ENCODE data around the gene TEAD4.

TEAD4 gene

GRCh38 chr12:2959505-2960389 lies 550 bp downstream of the TEAD4 start:
- Histone ChIP-seq H3K4me3 (ENCODE audit: insufficient read depth, low read depth, low read length, poor library complexity, severe bottlenecking) (no peak overlapping the region), H3K27ac (ENCODE audit: insufficient read depth, low read length, poor library complexity, severe bottlenecking) (no peak overlapping the region), H3K9me3 (ENCODE audit: control insufficient read depth, low read length) (no peaks in the 10 kb centered on the region), H3K4me1 (ENCODE audit: control insufficient read depth, insufficient read depth, low read length, poor library complexity, severe bottlenecking) (peaks cover 7% of the 10 kb centered on the region), H3K36me3 (ENCODE audit: control insufficient read depth, insufficient read depth, low read length) (no peaks in the 10 kb centered on the region), H3K27me3 (replicated peaks; ENCODE audit: control insufficient read depth, insufficient read depth, low read length, poor library complexity, severe bottlenecking) (no peaks in the 10 kb centered on the region)
- no peak for DNase-seq

DNA sequence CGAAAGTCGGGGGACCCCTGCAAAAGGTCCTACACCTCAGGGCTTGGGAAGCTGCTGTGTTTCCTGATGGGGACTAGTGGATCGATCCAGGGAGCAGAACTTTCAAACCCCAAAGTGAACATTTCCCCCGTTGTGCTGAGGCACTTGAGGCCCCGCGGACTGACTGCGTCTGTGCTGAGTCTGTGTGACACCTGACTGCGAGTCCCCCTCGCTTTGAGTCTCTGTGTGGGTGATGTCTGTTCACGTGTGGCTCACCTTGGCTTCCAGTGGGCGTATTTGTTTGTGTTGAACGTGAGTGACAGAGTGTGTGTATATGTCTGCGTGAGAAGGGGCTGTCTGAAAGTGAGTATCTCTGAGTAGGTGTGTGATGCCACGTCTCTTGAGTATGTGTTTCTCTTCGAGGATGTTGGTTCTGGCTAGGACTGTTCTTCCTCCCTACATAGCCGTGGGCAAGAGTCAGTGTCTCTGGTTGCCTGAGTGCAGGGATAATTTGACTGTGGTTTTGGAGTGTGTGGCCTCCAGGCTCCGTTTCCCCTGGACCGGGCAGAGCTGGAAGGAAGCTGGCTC lies 1.3 kb downstream of the TEAD4 start:
- H3K36me3 ChIP-seq (ENCODE audit: control insufficient read depth, insufficient read depth, low read length), result no peaks in the 10 kb centered on the region
- H3K4me1 ChIP-seq (ENCODE audit: control insufficient read depth, insufficient read depth, low read length, poor library complexity, severe bottlenecking), result peaks cover 7% of the 10 kb centered on the region
- no peak for DNase-seq
- no peak overlapping the region for H3K4me3 ChIP-seq (ENCODE audit: insufficient read depth, low read depth, low read length, poor library complexity, severe bottlenecking)
- H3K27me3 ChIP-seq (replicated peaks; ENCODE audit: control insufficient read depth, insufficient read depth, low read length, poor library complexity, severe bottlenecking), result no peaks in the 10 kb centered on the region
- H3K9me3 ChIP-seq (ENCODE audit: control insufficient read depth, low read length), result no peaks in the 10 kb centered on the region
- H3K27ac ChIP-seq (ENCODE audit: insufficient read depth, low read length, poor library complexity, severe bottlenecking), result no peak overlapping the region

DNA sequence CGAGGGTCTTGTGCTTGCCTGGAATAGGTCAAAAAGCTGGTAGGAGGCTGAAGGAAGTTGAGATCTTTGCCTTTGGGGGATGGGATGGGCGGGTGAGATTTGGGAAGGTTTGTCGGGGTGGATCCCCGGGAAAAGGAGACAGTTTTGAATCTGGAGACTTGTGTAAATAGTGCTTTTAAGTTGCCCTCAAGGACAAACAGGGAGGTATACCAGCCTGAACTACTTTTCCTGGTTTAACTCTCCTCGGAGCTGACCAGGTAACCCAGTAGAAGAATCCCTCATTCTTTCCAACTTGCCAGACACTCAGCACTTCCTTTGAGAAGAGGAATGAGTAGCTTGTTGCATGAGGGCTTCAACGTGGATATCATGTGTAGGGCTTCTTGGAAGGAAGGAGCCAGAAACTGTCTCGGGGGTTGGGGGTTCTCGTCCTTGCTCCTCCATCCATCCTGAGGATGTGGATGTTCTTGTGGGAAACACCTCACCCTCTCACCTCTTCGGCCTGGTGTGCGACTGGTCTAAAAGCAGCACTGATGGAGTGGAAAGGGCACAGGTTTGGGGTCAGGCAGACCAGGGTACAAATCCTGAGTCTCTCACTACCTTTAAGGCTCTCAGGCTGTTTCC lies 1.9 kb downstream of the TEAD4 start:
- no peaks in the 10 kb centered on the region for H3K36me3 ChIP-seq (ENCODE audit: control insufficient read depth, insufficient read depth, low read length)
- H3K9me3 ChIP-seq (ENCODE audit: control insufficient read depth, low read length), result no peaks in the 10 kb centered on the region
- H3K4me1 ChIP-seq (ENCODE audit: control insufficient read depth, insufficient read depth, low read length, poor library complexity, severe bottlenecking), result peaks cover 7% of the 10 kb centered on the region
- H3K27ac ChIP-seq (ENCODE audit: insufficient read depth, low read length, poor library complexity, severe bottlenecking), result no peak overlapping the region
- no peak overlapping the region for H3K4me3 ChIP-seq (ENCODE audit: insufficient read depth, low read depth, low read length, poor library complexity, severe bottlenecking)
- DNase-seq, result no peak
- H3K27me3 ChIP-seq (replicated peaks; ENCODE audit: control insufficient read depth, insufficient read depth, low read length, poor library complexity, severe bottlenecking), result no peaks in the 10 kb centered on the region

GRCh38 chr12:2961705-2962104 lies 2.5 kb downstream of the TEAD4 start:
- H3K36me3 ChIP-seq (ENCODE audit: control insufficient read depth, insufficient read depth, low read length), result no peaks in the 10 kb centered on the region
- peaks cover 7% of the 10 kb centered on the region for H3K4me1 ChIP-seq (ENCODE audit: control insufficient read depth, insufficient read depth, low read length, poor library complexity, severe bottlenecking)
- no peak overlapping the region for H3K4me3 ChIP-seq (ENCODE audit: insufficient read depth, low read depth, low read length, poor library complexity, severe bottlenecking)
- H3K27me3 ChIP-seq (replicated peaks; ENCODE audit: control insufficient read depth, insufficient read depth, low read length, poor library complexity, severe bottlenecking), result no peaks in the 10 kb centered on the region
- no peak overlapping the region for H3K27ac ChIP-seq (ENCODE audit: insufficient read depth, low read length, poor library complexity, severe bottlenecking)
- no peaks in the 10 kb centered on the region for H3K9me3 ChIP-seq (ENCODE audit: control insufficient read depth, low read length)
- no peak for DNase-seq

GRCh38 chr12:2963154-2963759 lies 4.1 kb downstream of the TEAD4 start:
- no peaks in the 10 kb centered on the region for H3K27me3 ChIP-seq (replicated peaks; ENCODE audit: control insufficient read depth, insufficient read depth, low read length, poor library complexity, severe bottlenecking)
- no peak overlapping the region for H3K27ac ChIP-seq (ENCODE audit: insufficient read depth, low read length, poor library complexity, severe bottlenecking)
- no peak overlapping the region for H3K4me3 ChIP-seq (ENCODE audit: insufficient read depth, low read depth, low read length, poor library complexity, severe bottlenecking)
- H3K36me3 ChIP-seq (ENCODE audit: control insufficient read depth, insufficient read depth, low read length), result no peaks in the 10 kb centered on the region
- no peak for DNase-seq
- H3K4me1 ChIP-seq (ENCODE audit: control insufficient read depth, insufficient read depth, low read length, poor library complexity, severe bottlenecking), result peaks cover 7% of the 10 kb centered on the region
- H3K9me3 ChIP-seq (ENCODE audit: control insufficient read depth, low read length), result no peaks in the 10 kb centered on the region

GRCh38 chr12:2963760-2964292 lies 4.6 kb downstream of the TEAD4 start:
- H3K4me3 ChIP-seq (ENCODE audit: insufficient read depth, low read depth, low read length, poor library complexity, severe bottlenecking), result no peak overlapping the region
- no peaks in the 10 kb centered on the region for H3K27me3 ChIP-seq (replicated peaks; ENCODE audit: control insufficient read depth, insufficient read depth, low read length, poor library complexity, severe bottlenecking)

GRCh38 chr12:2967651-2968050 lies 8.5 kb downstream of the TEAD4 start:
- Histone ChIP-seq H3K27ac (ENCODE audit: insufficient read depth, low read length, poor library complexity, severe bottlenecking) (no peak overlapping the region), H3K27me3 (replicated peaks; ENCODE audit: control insufficient read depth, insufficient read depth, low read length, poor library complexity, severe bottlenecking) (no peaks in the 10 kb centered on the region), H3K4me3 (ENCODE audit: insufficient read depth, low read depth, low read length, poor library complexity, severe bottlenecking) (no peak overlapping the region), H3K4me1 (ENCODE audit: control insufficient read depth, insufficient read depth, low read length, poor library complexity, severe bottlenecking) (no peaks in the 10 kb centered on the region), H3K9me3 (ENCODE audit: control insufficient read depth, low read length) (no peaks in the 10 kb centered on the region), H3K36me3 (ENCODE audit: control insufficient read depth, insufficient read depth, low read length) (no peaks in the 10 kb centered on the region)
- no peak for DNase-seq

More at GRCh38 chr12:2963760-2964292, 4.6 kb downstream of the TEAD4 start:
- Histone ChIP-seq H3K27ac (ENCODE audit: insufficient read depth, low read length, poor library complexity, severe bottlenecking) (no peak overlapping the region), H3K4me1 (ENCODE audit: control insufficient read depth, insufficient read depth, low read length, poor library complexity, severe bottlenecking) (peaks cover 7% of the 10 kb centered on the region), H3K9me3 (ENCODE audit: control insufficient read depth, low read length) (no peaks in the 10 kb centered on the region), H3K36me3 (ENCODE audit: control insufficient read depth, insufficient read depth, low read length) (no peaks in the 10 kb centered on the region)
- no peak for DNase-seq

GRCh38 chr12:2970744-2971143 lies 11.5 kb downstream of the TEAD4 start:
- DNase-seq, result no peak
- H3K27ac ChIP-seq (ENCODE audit: insufficient read depth, low read length, poor library complexity, severe bottlenecking), result no peak overlapping the region
- H3K9me3 ChIP-seq (ENCODE audit: control insufficient read depth, low read length), result no peaks in the 10 kb centered on the region
- H3K36me3 ChIP-seq (ENCODE audit: control insufficient read depth, insufficient read depth, low read length), result no peaks in the 10 kb centered on the region
- no peak overlapping the region for H3K4me3 ChIP-seq (ENCODE audit: insufficient read depth, low read depth, low read length, poor library complexity, severe bottlenecking)
- no peaks in the 10 kb centered on the region for H3K4me1 ChIP-seq (ENCODE audit: control insufficient read depth, insufficient read depth, low read length, poor library complexity, severe bottlenecking)
- H3K27me3 ChIP-seq (replicated peaks; ENCODE audit: control insufficient read depth, insufficient read depth, low read length, poor library complexity, severe bottlenecking), result no peaks in the 10 kb centered on the region

DNA sequence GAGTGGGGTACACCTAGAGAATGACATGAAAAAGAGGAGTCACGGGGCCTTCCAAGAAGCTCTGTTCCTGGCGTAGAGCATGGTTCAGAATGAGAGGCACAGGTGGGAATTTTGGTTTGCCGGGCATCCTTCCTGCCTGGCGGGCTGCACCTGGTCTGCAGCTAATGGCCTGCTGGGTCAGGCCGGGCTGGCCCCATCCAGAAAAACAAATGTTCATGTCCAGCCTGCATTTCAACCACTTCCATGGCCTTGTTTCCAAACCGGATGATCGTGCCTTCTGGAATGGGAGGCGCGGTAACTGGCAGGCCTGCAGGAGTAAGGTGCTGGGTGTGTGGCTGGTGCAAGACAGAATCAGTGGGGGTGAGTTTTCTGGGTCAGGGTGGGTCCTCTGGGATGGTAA lies 14.4 kb downstream of the TEAD4 start:
- Histone ChIP-seq H3K4me1 (ENCODE audit: control insufficient read depth, insufficient read depth, low read length, poor library complexity, severe bottlenecking) (no peaks in the 10 kb centered on the region), H3K27ac (ENCODE audit: insufficient read depth, low read length, poor library complexity, severe bottlenecking) (no peak overlapping the region), H3K4me3 (ENCODE audit: insufficient read depth, low read depth, low read length, poor library complexity, severe bottlenecking) (no peak overlapping the region), H3K9me3 (ENCODE audit: control insufficient read depth, low read length) (no peaks in the 10 kb centered on the region), H3K36me3 (ENCODE audit: control insufficient read depth, insufficient read depth, low read length) (no peaks in the 10 kb centered on the region), H3K27me3 (replicated peaks; ENCODE audit: control insufficient read depth, insufficient read depth, low read length, poor library complexity, severe bottlenecking) (no peaks in the 10 kb centered on the region)
- DNase-seq, result no peak
